GM13977 (cell line): Measurements from ENCODE around the gene DOP1A.

ENCODE experiments used
- DNase-seq: peaks from one replicate; pipeline ENCODE4 v3.0.0; 2012; ENCODE audit warnings: low spot score
- CTCF ChIP-seq: IDR thresholded peaks from 2 replicates; pipeline ENCODE4 v1.5.1; 2012; ENCODE audit warnings: mild to moderate bottlenecking, control low read depth; ENCODE audit not compliant: insufficient read depth; ENCODE audit errors: extremely low read depth, missing control alignments
- in situ Hi-C: fragments of 300-500 bp; cut with MboI; formaldehyde crosslinking; loops from one replicate; pipeline ENCODE4 v1.12.0; 2022; ENCODE audit warnings: low sequenced_read_pairs, low pct_unique_long_range_greater_than_20kb, mixed read lengths, inconsistent platforms; ENCODE audit not compliant: unreplicated experiment

Gene DOP1A

DNA sequence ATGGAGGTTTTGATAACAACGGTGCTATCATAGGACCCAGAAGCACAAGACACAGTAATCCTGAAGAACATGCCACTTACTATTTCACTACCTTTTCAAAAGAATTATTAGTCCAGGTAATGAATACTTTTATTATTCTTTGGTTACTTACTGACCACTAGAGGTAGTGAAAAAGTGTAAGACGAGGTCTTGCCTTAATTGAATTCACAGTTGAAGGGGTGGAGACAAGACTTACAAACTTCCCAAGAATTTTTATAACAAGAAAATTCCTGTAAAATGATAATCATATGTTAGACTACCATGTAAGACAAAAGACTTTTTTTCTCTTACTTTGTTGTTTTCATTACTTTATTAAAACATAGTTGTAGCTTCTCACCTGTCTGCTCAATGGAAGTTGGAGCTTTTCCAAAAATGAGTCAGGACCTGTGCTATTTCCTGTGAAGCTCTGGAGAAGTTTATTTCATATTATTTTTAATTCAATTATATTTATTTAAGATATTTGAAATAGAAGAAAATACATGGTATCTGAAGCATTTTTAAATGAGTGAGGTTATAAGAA is 52.4 kb downstream of the DOP1A start:
- no peak for DNase-seq
- in situ Hi-C loops: no loop called here
- TF ChIP-seq CTCF: no peak

DNA sequence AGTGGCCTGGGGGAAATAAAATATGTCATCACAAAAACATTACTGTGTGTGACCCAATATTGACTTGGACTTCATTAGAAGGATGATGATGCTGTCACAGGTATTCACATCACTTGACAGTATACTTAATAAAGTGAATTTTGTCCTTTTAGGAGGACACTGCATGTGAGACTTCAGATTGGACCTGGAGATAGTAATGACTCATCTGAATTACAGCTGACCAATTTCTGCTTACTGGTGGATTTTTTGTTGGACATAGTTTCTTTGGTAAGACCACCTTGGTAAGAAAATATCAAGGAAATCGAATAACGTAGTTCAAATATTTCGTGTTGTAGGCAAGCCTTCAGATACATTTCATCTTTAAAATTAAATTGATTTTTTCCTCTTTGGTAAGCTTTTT is 57.1 kb downstream of the DOP1A start:
- TF ChIP-seq CTCF: no peak
- no peak for DNase-seq
- in situ Hi-C loops: no loop called here

DNA sequence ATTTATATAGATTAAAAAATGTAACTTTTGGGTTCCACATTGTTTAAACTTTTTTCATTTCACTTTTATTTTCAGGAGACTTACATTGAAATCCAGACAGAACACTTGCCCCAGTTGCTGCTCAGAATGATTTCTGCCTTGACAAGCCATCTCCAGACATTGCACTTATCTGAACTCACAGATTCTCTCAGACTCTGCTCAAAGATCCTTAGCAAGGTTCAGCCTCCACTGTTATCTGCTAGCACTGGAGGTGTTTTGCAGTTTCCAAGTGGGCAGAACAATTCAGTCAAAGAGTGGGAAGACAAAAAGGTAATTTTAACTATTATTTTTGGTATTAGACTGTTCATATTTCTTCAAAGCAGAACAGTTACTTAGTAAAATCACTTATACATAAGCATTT is 58.0 kb downstream of the DOP1A start:
- in situ Hi-C loops: no loop called here
- no peak for DNase-seq
- TF ChIP-seq CTCF: no peak

GRCh38 chr6:83126223-83126622 is 58.8 kb downstream of the DOP1A start:
- no peak for DNase-seq
- in situ Hi-C loops: no loop called here

DNA sequence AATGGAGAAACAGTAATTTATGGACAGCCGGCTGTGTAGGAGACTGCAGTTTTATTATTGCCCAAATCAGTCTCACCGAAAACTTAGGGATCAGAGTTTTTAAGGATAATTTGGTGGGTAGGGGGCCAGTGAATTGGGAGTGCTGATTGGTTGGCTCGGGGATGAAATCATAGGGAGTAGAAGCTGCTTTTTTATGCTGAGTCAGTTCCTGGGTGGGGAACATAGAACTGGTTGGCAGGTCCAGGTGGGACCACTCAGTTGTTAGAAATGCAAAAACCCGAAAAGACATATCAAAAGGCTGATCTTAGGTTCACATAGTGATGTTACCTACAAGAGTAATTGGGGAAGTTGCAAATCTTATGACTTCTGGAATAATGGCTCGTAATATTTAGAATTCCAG is 59.3 kb downstream of the DOP1A start:
- no peak for DNase-seq
- in situ Hi-C loops: no loop called here
- TF ChIP-seq CTCF: no peak

More at GRCh38 chr6:83126223-83126622, 58.8 kb downstream of the DOP1A start:
- TF ChIP-seq CTCF: no peak

DNA sequence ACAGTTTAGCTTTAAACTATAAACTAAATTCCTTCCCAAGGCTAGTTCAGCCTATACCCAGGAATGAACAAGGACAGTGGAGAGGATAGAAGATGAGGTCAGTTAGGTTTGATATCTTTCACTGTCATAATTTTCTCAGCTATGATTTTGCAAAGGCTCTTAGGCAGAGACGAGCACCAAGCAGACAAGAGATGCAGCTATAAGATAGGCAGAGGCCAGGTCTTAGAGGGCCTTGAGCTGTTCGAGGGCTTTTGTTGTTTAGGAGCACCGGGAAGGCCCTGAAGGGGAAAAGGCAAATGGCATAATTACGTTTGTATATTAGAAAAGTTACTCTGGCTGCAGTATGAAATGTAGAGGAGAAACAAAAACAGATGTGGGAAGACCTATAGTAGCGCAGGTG is 59.8 kb downstream of the DOP1A start:
- no peak for TF ChIP-seq CTCF
- DNase-seq: no peak
- in situ Hi-C loops: no loop called here

- in situ Hi-C loops: no loop called here
- no peak for TF ChIP-seq CTCF
Measured at GRCh38 chr6:83127976-83128375, 60.5 kb downstream of the DOP1A start.

More at GRCh38 chr6:83127976-83128375, 60.5 kb downstream of the DOP1A start:
- DNase-seq: no peak
